Hepatocyte (in vitro differentiated cells): Measurements from ENCODE around the gene RNF169.

ENCODE experiments used
- EZH2 ChIP-seq: fragments of 200-600 bp; sonication (generic); IDR thresholded peaks from 2 replicates; pipeline ENCODE4 v1.6.1; 2016; ENCODE audit warnings: antibody characterized with exemption, mild to moderate bottlenecking, borderline replicate concordance
- TF ChIP-seq, protein P1 (sequence below): fragments of 200-600 bp; sonication (generic); IDR thresholded peaks from 2 replicates; pipeline ENCODE4 v1.5.1; 2016; ENCODE audit warnings: antibody characterized with exemption, mild to moderate bottlenecking; ENCODE audit not compliant: poor library complexity

GRCh38 chr11:74713686-74714085, 35.0 kb upstream of the RNF169 start:
- TF ChIP-seq, protein P1, sequence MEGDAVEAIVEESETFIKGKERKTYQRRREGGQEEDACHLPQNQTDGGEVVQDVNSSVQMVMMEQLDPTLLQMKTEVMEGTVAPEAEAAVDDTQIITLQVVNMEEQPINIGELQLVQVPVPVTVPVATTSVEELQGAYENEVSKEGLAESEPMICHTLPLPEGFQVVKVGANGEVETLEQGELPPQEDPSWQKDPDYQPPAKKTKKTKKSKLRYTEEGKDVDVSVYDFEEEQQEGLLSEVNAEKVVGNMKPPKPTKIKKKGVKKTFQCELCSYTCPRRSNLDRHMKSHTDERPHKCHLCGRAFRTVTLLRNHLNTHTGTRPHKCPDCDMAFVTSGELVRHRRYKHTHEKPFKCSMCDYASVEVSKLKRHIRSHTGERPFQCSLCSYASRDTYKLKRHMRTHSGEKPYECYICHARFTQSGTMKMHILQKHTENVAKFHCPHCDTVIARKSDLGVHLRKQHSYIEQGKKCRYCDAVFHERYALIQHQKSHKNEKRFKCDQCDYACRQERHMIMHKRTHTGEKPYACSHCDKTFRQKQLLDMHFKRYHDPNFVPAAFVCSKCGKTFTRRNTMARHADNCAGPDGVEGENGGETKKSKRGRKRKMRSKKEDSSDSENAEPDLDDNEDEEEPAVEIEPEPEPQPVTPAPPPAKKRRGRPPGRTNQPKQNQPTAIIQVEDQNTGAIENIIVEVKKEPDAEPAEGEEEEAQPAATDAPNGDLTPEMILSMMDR: no peak
- TF ChIP-seq EZH2: no peak
